Activated CD8-positive, alpha-beta memory T cell treated with anti-CD3 and anti-CD28 coated beads, Interleukin-2, amount 10 ng/mL, durations not matched to agents 7 days and 5 days (primary cell): ENCODE results near the gene CYFIP1. TPM values are rescaled to one million over a fixed set of nuclear protein-coding genes. Genes with fewer than 3 reads are reported as not detected.

Experiments used
- ATAC-seq: fragments of 150-1000 bp; cut with Tn5 transposase; one replicate; pipeline ENCODE4 v1.10.0; 2021; ENCODE audit warnings: moderate library complexity
- CTCF ChIA-PET: fragments of 350-600 bp; sonication (Branson Sonifier 250); formaldehyde crosslinking; loops from one replicate; lab custom pipeline; 2021; ENCODE audit warnings: antibody characterized with exemption; lab: Charles Lee
- DNase-seq: peaks from one replicate; pipeline ENCODE4 v3.0.0-alpha.2; 2020
- H3K27ac Mint-ChIP-seq: one replicate; pipeline ENCODE4 v1.8.0; 2021; ENCODE audit warnings: mild to moderate bottlenecking, mixed read lengths
- H3K27me3 Mint-ChIP-seq: one replicate; pipeline ENCODE4 v1.8.0; 2021; ENCODE audit warnings: mixed read lengths
- H3K36me3 Mint-ChIP-seq: one replicate; pipeline ENCODE4 v1.8.0; 2021; ENCODE audit warnings: mild to moderate bottlenecking, mixed read lengths
- H3K4me1 Mint-ChIP-seq: one replicate; pipeline ENCODE4 v1.8.0; 2021; ENCODE audit warnings: mixed read lengths
- H3K4me3 Mint-ChIP-seq: one replicate; pipeline ENCODE4 v1.8.0; 2021; ENCODE audit warnings: mild to moderate bottlenecking, moderate library complexity, mixed read lengths
- H3K9me3 Mint-ChIP-seq: one replicate; pipeline ENCODE4 v1.8.0; 2022; ENCODE audit warnings: low read depth, mixed read lengths
- total RNA-seq, 2 experiments: library from RNA; stranded (reverse); gene quantifications; one replicate each; pipeline ENCODE4 v1.2.3, GENCODE V29; 2021

The CYFIP1 gene
- total RNA-seq, 2 experiments from 2014 or later, result 12.3 to 21.2 TPM

GRCh38 chr15:22913646-22914380 lies 66.4 kb downstream of the CYFIP1 start:
- DNase-seq, result no peak
- no peaks in the 10 kb centered on the region for H3K27me3 Mint-ChIP-seq
- ATAC-seq, result no peak
- CTCF ChIA-PET, result no interaction called here
- no peaks in the 10 kb centered on the region for H3K9me3 Mint-ChIP-seq
- no peak overlapping the region for H3K27ac Mint-ChIP-seq
- no peak overlapping the region for H3K4me3 Mint-ChIP-seq
- no peaks in the 10 kb centered on the region for H3K4me1 Mint-ChIP-seq
- no peaks in the 10 kb centered on the region for H3K36me3 Mint-ChIP-seq

- no peak for ATAC-seq
- Mint-ChIP-seq H3K27me3 (no peaks in the 10 kb centered on the region), H3K4me3 (no peak overlapping the region), H3K27ac (no peak overlapping the region), H3K9me3 (no peaks in the 10 kb centered on the region), H3K4me1 (no peaks in the 10 kb centered on the region), H3K36me3 (peaks cover 5% of the 10 kb centered on the region)
- CTCF ChIA-PET, result no interaction called here
- DNase-seq, result no peak
These were observed 67.9 kb downstream of the CYFIP1 start for GRCh38 chr15:22912256-22912655.

- no peak for ATAC-seq
- Mint-ChIP-seq H3K27me3 (no peaks in the 10 kb centered on the region), H3K9me3 (no peaks in the 10 kb centered on the region), H3K36me3 (peaks cover 5% of the 10 kb centered on the region), H3K27ac (no peak overlapping the region), H3K4me3 (no peak overlapping the region), H3K4me1 (no peaks in the 10 kb centered on the region)
- CTCF ChIA-PET, result no interaction called here
- no peak for DNase-seq
These were observed 68.9 kb downstream of the CYFIP1 start for GRCh38 chr15:22911306-22911705.

GRCh38 chr15:22908830-22909229 lies 71.3 kb downstream of the CYFIP1 start:
- ATAC-seq (no peak), DNase-seq (no peak)
- Mint-ChIP-seq H3K4me3 (no peak overlapping the region), H3K27me3 (no peaks in the 10 kb centered on the region), H3K4me1 (no peaks in the 10 kb centered on the region), H3K27ac (no peak overlapping the region), H3K36me3 (peaks cover 5% of the 10 kb centered on the region), H3K9me3 (no peaks in the 10 kb centered on the region)
- CTCF ChIA-PET, result no interaction called here

DNA sequence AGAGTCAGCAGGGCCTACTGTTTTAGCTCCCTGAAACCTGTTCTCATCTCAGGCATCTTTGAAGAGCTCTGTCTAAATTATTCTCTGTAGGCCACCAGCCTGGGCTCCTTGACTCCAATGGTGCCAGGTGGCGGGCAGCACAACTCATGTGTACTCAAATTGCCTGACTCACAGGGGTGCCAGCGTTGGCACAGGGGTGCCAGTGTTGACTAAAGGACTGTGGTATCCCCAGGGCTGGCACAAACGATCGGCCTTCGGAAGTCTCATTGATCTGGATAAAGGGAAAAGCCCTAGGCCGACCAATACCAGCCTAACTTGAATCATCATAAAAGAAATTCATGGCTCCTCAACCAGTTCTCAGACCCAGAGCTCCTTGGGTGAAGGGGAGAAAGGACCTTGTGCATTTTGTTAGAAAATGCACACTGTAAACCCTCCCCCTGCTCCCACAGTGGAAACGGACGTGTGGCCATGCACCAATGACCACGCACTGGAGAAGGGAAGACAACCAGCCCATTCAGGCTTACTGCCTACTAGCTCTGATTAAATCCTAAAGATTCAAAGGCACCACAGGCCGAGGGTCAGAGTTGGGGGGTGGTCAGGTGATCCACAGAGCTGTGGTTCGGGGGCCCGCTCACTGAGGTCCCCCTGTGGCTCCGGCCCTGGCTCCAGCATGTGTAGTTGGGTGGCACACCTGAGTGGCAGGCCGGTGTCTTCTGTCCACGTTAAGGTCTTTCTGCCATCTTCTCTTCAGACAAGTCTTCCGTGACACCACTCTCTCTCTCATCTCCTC lies 72.8 kb downstream of the CYFIP1 start:
- H3K9me3 Mint-ChIP-seq, result no peaks in the 10 kb centered on the region
- peaks cover 5% of the 10 kb centered on the region for H3K36me3 Mint-ChIP-seq
- DNase-seq (no peak), ATAC-seq (no peak)
- H3K27ac Mint-ChIP-seq, result no peak overlapping the region
- H3K27me3 Mint-ChIP-seq, result no peaks in the 10 kb centered on the region
- no peaks in the 10 kb centered on the region for H3K4me1 Mint-ChIP-seq
- CTCF ChIA-PET, result no interaction called here
- H3K4me3 Mint-ChIP-seq, result no peak overlapping the region

DNA sequence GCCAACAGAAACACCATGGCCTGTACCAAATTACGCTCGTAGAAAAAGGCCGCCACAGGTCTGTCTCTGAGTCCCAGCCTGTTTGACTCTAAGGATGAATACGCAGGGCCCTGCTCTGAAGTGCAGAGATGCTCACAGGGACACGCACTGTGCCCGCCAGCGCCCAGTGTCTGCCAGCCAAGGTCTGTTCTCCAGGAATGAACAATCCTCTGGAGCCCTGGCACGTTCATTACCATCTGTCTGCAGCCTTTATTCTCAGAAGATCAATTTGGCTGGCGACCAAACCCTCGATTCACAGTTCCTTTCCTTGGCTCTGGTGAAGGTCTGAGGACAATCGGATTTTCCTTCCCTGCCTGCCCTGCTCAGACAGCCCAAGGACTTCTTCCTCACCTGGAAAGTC lies 75.4 kb downstream of the CYFIP1 start:
- Mint-ChIP-seq H3K27me3 (no peaks in the 10 kb centered on the region), H3K4me1 (no peaks in the 10 kb centered on the region), H3K4me3 (no peak overlapping the region), H3K36me3 (peaks cover 5% of the 10 kb centered on the region), H3K9me3 (no peaks in the 10 kb centered on the region), H3K27ac (no peak overlapping the region)
- CTCF ChIA-PET, result no interaction called here
- DNase-seq (no peak), ATAC-seq (no peak)

GRCh38 chr15:22903961-22904534 lies 76.1 kb downstream of the CYFIP1 start:
- ATAC-seq, result no peak
- CTCF ChIA-PET, result no interaction called here
- peaks cover 8% of the 10 kb centered on the region for H3K36me3 Mint-ChIP-seq
- H3K9me3 Mint-ChIP-seq, result no peaks in the 10 kb centered on the region
- H3K4me1 Mint-ChIP-seq, result peaks cover under 1% of the 10 kb centered on the region
- no peak overlapping the region for H3K27ac Mint-ChIP-seq
- H3K4me3 Mint-ChIP-seq, result no peak overlapping the region
- DNase-seq, result no peak
- H3K27me3 Mint-ChIP-seq, result no peaks in the 10 kb centered on the region

- Mint-ChIP-seq H3K9me3 (no peaks in the 10 kb centered on the region), H3K27ac (no peak overlapping the region), H3K4me3 (no peak overlapping the region), H3K27me3 (no peaks in the 10 kb centered on the region), H3K36me3 (peaks cover 6% of the 10 kb centered on the region), H3K4me1 (peaks cover 3% of the 10 kb centered on the region)
- ATAC-seq (no peak), DNase-seq (no peak)
- CTCF ChIA-PET, result no interaction called here
These were observed 76.7 kb downstream of the CYFIP1 start for GRCh38 chr15:22903427-22903826.

- Mint-ChIP-seq H3K4me1 (peaks cover 3% of the 10 kb centered on the region), H3K27ac (no peak overlapping the region), H3K9me3 (no peaks in the 10 kb centered on the region), H3K36me3 (peaks cover 6% of the 10 kb centered on the region), H3K27me3 (no peaks in the 10 kb centered on the region), H3K4me3 (no peak overlapping the region)
- ATAC-seq (no peak), DNase-seq (no peak)
- CTCF ChIA-PET, result no interaction called here
These were observed 77.2 kb downstream of the CYFIP1 start for GRCh38 chr15:22902981-22903380.

GRCh38 chr15:22902578-22902977 lies 77.6 kb downstream of the CYFIP1 start:
- H3K36me3 Mint-ChIP-seq, result peaks cover 3% of the 10 kb centered on the region
- H3K27me3 Mint-ChIP-seq, result no peaks in the 10 kb centered on the region
- CTCF ChIA-PET, result no interaction called here
- DNase-seq, result no peak
- no peaks in the 10 kb centered on the region for H3K9me3 Mint-ChIP-seq
- no peak overlapping the region for H3K27ac Mint-ChIP-seq
- no peak overlapping the region for H3K4me3 Mint-ChIP-seq
- H3K4me1 Mint-ChIP-seq, result peaks cover 3% of the 10 kb centered on the region
- ATAC-seq, result no peak

GRCh38 chr15:22902046-22902445 lies 78.1 kb downstream of the CYFIP1 start:
- Mint-ChIP-seq H3K4me3 (no peak overlapping the region), H3K9me3 (no peaks in the 10 kb centered on the region), H3K4me1 (peaks cover 3% of the 10 kb centered on the region), H3K27me3 (no peaks in the 10 kb centered on the region), H3K27ac (no peak overlapping the region), H3K36me3 (peaks cover 3% of the 10 kb centered on the region)
- no peak for DNase-seq
- no peak for ATAC-seq
- CTCF ChIA-PET, result no interaction called here

DNA sequence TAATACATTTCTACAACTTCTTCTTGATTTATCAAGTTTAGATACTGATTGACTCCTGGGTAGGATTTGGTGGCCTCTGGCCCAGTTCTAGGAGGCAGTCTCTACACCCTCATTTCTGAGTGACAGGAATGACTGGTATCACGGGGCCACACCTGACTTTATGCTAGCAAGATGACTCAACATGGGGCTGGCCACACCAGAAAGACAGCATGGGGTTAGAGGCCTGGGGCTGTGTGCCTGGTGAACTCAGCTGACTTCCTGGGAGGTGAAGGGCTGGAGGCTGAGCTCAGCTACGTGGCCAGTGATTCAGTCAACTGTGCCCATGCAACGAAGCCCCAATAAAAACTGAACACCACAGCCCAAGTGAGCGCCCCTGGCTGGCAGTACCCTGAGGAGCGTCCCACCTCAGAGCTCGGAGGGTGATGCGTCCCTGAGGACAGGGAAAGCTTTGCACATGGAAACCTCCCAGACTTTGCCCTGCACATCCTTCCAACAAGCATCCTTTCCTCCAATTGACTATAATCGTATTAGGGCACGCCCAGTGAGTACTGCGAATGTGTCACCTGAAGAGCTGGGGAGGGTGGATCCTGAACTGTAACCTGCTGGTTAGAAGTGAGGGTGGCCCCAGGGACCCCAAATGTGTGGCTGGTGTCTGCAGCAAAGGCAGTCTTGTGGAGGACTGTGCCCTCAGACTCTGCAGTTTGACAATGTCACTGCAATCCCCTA lies 84.5 kb downstream of the CYFIP1 start:
- Mint-ChIP-seq H3K4me1 (peaks cover 13% of the 10 kb centered on the region), H3K9me3 (no peaks in the 10 kb centered on the region), H3K27ac (peak overlapping the region; percentile 33), H3K36me3 (peaks cover 3% of the 10 kb centered on the region), H3K4me3 (no peak overlapping the region), H3K27me3 (no peaks in the 10 kb centered on the region)
- CTCF ChIA-PET, result no interaction called here
- peak; percentile 95 for ATAC-seq
- peak; percentile 76 for DNase-seq

DNA sequence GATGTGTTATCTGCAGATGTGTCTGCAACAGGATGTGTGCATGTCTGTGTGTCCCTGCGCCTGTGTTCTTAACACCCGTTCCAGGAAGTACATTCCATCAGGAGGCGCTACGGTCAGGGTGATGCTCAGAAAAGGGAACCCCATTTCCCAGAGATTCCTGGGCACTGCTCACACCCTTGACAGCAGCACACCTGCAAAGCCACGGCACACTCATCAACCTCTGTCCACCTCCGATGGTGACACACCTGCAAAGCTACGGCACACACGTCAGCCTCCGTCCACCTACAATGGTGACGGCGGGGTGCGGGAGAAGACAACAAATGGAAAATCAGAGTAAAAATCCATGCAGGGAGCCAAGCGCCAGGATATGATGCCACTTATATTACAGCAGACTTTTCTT lies 86.3 kb downstream of the CYFIP1 start:
- Mint-ChIP-seq H3K9me3 (no peaks in the 10 kb centered on the region), H3K4me1 (peaks cover 11% of the 10 kb centered on the region), H3K36me3 (no peaks in the 10 kb centered on the region), H3K4me3 (no peak overlapping the region), H3K27ac (no peak overlapping the region), H3K27me3 (no peaks in the 10 kb centered on the region)
- DNase-seq, result no peak
- no peak for ATAC-seq
- CTCF ChIA-PET, result no interaction called here
